HFF-Myc (cell line): ENCODE measurements around the gene MYG1.

Experiments used
- DNase-seq: peaks from one replicate; pipeline ENCODE4 v3.0.0-alpha.2; 2011; ENCODE audit warnings: low read depth; ENCODE audit errors: extremely low read depth
- H3K4me3 ChIP-seq: replicated peaks from 2 replicates; pipeline ENCODE4 v1.5.1; 2011; ENCODE audit warnings: low read depth, mild to moderate bottlenecking, control low read depth, low read length
- CTCF ChIP-seq: IDR thresholded peaks from 2 replicates; pipeline ENCODE4 v1.5.1; 2012; ENCODE audit warnings: mild to moderate bottlenecking, low read depth, low read length, control low read depth; ENCODE audit errors: missing control alignments

The MYG1 gene

GRCh38 chr12:53343449-53343848, 44.0 kb downstream of the MYG1 start:
- no peak for TF ChIP-seq CTCF
- H3K4me3 ChIP-seq, result no peak overlapping the region
- no peak for DNase-seq

- H3K4me3 ChIP-seq, result no peak overlapping the region
- no peak for TF ChIP-seq CTCF
Observed at GRCh38 chr12:53343969-53344368, 44.5 kb downstream of the MYG1 start.

GRCh38 chr12:53344487-53344823, 45.0 kb downstream of the MYG1 start:
- no peak for DNase-seq
- no peak for TF ChIP-seq CTCF
- H3K4me3 ChIP-seq, result peak overlapping the region; percentile 56

More at GRCh38 chr12:53343969-53344368, 44.5 kb downstream of the MYG1 start:
- DNase-seq, result no peak

GRCh38 chr12:53344824-53345485, 45.5 kb downstream of the MYG1 start:
- H3K4me3 ChIP-seq, result peak overlapping the region; percentile 56
- DNase-seq, result no peak
- peak; percentile 84 for TF ChIP-seq CTCF

- no peak for DNase-seq
- H3K4me3 ChIP-seq, result peak overlapping the region; percentile 56
- no peak for TF ChIP-seq CTCF
Observed at GRCh38 chr12:53345486-53346188, 46.1 kb downstream of the MYG1 start.

GRCh38 chr12:53346491-53346890, 47.0 kb downstream of the MYG1 start:
- DNase-seq, result no peak
- H3K4me3 ChIP-seq, result no peak overlapping the region
- TF ChIP-seq CTCF, result no peak
